ENCODE measurements around the gene CCBE1.

CCBE1 gene

DNA sequence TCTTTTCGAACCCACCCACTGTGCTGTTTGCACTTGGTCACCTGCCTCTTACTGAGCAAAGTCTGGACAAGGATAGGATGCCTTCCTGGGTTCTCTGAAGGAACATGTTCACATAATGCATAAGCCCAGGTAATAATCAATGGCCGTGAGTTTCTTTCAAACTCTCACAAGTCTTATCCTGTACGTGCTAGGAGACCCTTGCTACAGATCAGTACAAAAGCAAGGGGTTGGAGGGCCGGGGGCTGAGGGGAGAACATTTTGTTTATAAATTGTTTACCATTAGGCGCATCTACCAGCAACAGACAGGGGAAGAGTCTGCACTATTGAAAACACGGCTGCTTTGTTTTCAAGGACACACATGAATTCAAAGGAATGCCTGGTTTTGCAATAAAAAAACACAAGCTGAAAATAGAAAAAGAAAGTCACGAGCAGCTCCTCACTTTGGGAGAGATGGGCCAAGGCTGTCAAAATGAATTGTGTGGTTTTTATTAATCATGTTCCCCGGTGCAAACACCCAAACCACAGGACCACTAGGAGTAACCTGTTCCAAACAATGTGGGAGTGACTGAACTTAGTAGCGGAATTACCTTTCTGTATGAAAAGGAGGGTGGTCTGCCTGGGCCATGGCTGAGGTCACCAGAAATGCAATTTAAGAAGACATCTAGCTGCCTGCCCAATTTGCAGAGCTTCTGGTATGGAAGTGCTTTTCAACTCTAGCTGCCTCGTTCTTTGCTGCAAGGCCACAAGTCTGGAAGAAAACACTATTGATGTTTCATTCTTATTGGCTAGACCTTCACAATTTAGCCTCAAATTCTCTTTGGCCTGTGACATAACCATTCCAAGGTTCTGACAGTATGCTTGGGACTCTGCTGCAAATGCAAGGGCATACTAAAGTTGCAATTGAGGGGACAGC, 73.5 kb downstream of the CCBE1 start:
- H3K4me3 ChIP-seq (replicated peaks in 1 of 2; ENCODE audit: low read depth in 2 of 2, low read length in 2 of 2): no peak overlapping the region
- peak; percentile 77 to 83 for DNase-seq (ENCODE audit: low read depth in 2 of 2)
- TF ChIP-seq, protein P1, sequence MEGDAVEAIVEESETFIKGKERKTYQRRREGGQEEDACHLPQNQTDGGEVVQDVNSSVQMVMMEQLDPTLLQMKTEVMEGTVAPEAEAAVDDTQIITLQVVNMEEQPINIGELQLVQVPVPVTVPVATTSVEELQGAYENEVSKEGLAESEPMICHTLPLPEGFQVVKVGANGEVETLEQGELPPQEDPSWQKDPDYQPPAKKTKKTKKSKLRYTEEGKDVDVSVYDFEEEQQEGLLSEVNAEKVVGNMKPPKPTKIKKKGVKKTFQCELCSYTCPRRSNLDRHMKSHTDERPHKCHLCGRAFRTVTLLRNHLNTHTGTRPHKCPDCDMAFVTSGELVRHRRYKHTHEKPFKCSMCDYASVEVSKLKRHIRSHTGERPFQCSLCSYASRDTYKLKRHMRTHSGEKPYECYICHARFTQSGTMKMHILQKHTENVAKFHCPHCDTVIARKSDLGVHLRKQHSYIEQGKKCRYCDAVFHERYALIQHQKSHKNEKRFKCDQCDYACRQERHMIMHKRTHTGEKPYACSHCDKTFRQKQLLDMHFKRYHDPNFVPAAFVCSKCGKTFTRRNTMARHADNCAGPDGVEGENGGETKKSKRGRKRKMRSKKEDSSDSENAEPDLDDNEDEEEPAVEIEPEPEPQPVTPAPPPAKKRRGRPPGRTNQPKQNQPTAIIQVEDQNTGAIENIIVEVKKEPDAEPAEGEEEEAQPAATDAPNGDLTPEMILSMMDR (IDR thresholded peaks at IDR 0.05; ENCODE audit: low read depth, low read length): no peak

DNA sequence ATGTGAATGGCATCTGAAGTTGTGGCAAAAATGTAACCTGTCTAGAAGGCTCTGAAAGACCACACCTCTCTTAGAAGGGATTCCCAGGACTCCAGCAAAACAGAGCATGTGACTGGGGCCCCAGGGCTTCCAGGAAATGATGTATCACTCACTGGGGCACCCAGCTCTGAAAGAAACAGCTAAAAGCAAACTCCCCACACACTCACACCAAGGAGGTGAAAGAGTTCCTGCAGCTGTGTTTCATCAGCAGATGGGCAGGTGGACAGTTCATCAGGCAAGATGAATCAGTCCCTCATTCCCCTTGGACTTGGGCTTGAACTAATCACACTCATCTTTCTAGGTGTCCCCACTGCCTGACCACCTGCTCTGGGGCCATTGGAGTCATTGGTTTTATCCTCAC, 76.2 kb downstream of the CCBE1 start:
- no peak overlapping the region for H3K4me3 ChIP-seq (replicated peaks in 1 of 2; ENCODE audit: low read depth in 2 of 2, low read length in 2 of 2)
- TF ChIP-seq, protein P1 (IDR thresholded peaks at IDR 0.05; ENCODE audit: low read depth, low read length): no peak
- peak; percentile 32 to 51 for DNase-seq (ENCODE audit: low read depth in 2 of 2)

DNA sequence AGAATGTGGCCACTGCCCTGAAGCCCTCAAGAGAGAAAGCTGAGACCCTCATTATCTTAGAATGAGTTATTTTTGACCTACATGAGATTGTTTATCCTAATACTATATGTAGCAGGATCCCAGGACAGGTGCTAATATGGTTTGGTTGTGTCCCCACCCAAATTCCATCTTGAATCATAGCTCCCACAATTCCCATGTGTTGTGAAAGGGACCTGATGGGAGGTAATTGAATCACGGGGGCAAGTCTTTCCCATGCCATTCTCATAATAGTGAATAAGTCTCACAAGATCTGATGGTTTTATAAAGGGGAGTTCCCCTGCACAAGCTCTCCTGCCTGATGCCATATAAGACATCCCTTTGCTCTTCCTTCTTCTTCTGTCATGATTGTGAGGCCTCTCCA, 76.8 kb downstream of the CCBE1 start:
- DNase-seq (ENCODE audit: low read depth in 2 of 2): peak in 1 of 2 donors; percentile 34
- TF ChIP-seq, protein P1 (IDR thresholded peaks at IDR 0.05; ENCODE audit: low read depth, low read length): no peak
- no peak overlapping the region for H3K4me3 ChIP-seq (replicated peaks in 1 of 2; ENCODE audit: low read depth in 2 of 2, low read length in 2 of 2)

DNA sequence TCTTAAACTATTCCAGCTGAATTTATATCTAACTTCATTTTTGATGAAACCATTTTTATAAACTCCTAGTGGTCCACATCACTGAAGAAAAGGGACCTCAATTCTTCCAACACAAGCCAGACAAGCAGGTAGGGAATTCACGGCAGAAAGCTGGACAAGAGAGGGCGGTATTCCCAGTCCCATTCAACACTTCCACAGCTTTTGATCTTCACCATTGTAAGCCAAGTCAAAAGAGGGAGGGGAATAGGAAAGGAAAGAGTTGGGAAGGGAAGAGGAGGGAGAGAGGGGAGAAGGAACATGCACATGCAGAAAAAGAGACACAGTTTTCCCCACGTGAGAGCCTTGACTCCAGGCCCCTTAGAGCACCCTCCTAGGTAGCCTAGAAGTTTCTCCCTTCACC, 77.4 kb downstream of the CCBE1 start:
- DNase-seq (ENCODE audit: low read depth in 2 of 2): no peak
- H3K4me3 ChIP-seq (replicated peaks in 1 of 2; ENCODE audit: low read depth in 2 of 2, low read length in 2 of 2): no peak overlapping the region
- TF ChIP-seq, protein P1 (IDR thresholded peaks at IDR 0.05; ENCODE audit: low read depth, low read length): no peak

DNA sequence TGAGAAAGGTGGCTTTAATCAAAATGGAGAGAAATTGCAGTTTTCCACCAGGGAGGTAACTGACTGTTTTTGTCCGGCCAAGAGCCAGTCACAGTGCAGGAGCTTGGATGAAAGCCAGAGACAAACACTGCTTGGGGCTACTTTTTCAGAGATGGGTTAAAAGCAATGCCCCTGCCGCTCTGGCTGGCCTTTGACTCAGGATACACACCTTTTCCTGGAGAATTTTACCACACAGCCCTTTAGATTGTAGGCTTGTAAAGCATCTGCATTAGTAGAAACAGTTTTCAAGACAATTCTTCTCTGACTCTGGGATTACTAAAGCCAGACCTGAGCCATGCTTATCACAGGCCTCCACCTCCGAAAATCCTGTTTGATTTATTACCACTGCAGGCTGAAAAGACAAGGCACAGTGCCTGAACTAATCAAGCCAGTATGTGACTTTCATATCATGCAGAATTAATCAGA, 79.7 kb downstream of the CCBE1 start:
- peak in 1 of 2 donors; percentile 41 for DNase-seq (ENCODE audit: low read depth in 2 of 2)
- TF ChIP-seq, protein P1 (IDR thresholded peaks at IDR 0.05; ENCODE audit: low read depth, low read length): no peak
- no peak overlapping the region for H3K4me3 ChIP-seq (replicated peaks in 1 of 2; ENCODE audit: low read depth in 2 of 2, low read length in 2 of 2)

DNA sequence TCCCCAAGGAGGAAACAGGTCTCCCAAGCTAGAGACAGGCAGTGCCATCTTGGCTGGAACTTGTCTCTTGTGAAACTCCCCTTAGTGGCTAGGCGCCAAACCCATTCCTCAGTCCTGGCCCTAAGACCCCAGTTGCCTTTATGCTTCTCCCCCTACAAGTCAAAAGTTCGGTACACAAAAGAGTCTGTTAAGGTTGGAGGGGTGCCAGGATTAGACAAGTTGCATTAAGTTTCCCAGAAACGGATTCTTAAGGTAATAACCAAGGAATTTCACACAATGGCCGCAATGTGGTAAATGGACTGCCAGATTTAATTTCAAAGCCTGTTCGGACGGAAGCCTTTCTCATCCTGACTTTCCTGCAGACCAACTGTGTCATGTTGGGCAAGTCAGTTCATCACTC, 80.7 kb downstream of the CCBE1 start:
- no peak overlapping the region for H3K4me3 ChIP-seq (replicated peaks in 1 of 2; ENCODE audit: low read depth in 2 of 2, low read length in 2 of 2)
- peak in 1 of 2 donors; percentile 62 for DNase-seq (ENCODE audit: low read depth in 2 of 2)
- TF ChIP-seq, protein P1 (IDR thresholded peaks at IDR 0.05; ENCODE audit: low read depth, low read length): no peak

Measured in cardiac fibroblast (primary cell).